Measurements from ENCODE around the gene IGFBP4. TPM values are rescaled to one million over a fixed set of nuclear protein-coding genes. Genes with fewer than 3 reads are reported as not detected.
A peak's percentile ranks its signal among the peaks of the same experiment; 100 is the strongest.

IGFBP4 gene
- total RNA-seq, 2 experiments from 2014 or later: 3.4 to 5.9 TPM

DNA sequence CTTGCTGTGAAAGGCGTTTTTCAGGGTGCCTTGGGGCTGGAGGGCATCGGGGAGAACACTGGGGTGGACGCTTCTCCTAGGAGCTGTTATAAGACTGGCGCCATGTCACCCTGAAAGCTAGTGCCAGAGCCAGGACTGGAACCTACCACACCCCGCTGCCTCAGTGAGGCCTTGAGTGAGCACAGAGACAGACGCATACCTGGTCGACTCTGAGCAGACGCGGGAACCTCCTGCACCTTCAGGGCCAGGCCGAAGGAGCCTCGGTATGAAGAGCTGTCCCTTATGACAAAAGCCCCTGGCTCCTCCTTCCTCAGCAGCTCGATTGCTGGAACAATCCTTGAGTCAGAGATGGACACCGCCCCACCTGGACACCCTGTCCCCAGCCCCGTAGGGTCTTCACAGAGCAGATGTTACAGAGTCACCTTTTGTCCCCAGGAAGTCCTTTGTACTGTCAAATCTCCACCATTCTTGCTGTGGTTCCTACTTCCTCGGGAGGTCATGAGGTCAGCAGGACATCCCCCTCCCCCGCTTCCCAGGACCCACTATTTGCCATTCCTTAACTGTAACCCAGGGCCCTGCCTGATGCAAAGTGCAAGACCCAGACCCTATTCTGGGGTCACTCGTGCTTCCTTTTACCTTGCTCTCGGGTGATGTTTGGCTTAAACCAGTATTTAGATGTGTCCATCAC is 41.2 kb downstream of the IGFBP4 start:
- Mint-ChIP-seq H3K36me3 (no peaks in the 10 kb centered on the region), H3K9me3 (ENCODE audit: low read depth) (no peaks in the 10 kb centered on the region), H3K4me3 (no peak overlapping the region), H3K27me3 (peaks cover 4% of the 10 kb centered on the region), H3K4me1 (peaks cover 54% of the 10 kb centered on the region), H3K27ac (no peak overlapping the region)
- CTCF ChIA-PET: interaction anchor here (1.0 to 1.5 kb wide), 3 partner anchors 9 to 75 kb away, joined by 3 to 4 read pairs (median 4); no protein-coding TSS in a partner anchor
- ATAC-seq: no peak
- no peak for DNase-seq

DNA sequence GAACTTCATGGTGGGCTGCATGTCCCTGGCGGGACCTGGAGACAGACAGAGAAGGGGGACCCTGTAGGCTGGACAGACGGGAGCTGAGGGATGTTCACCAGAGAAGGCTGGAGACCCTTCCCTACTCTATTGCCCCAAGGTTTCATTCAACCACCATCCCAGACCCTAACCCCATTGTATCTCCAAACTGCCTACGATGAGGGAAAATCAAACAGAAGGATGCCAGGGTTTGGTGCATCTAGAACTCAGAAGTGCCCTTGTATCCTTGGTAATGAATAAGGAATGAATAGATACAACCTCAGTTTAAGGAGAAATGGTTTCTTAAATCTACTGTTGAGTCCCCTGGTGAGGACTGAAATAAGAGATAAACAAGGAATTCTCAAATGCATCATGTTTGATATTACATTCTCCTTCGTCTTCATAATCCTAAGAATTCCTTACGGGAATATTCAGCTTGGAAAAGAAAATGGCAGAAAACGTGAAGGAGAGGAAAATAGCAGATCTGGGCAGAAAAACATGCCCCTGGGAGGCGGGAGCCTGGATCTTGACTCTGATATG is 41.8 kb downstream of the IGFBP4 start:
- Mint-ChIP-seq H3K9me3 (ENCODE audit: low read depth) (no peaks in the 10 kb centered on the region), H3K4me1 (peaks cover 52% of the 10 kb centered on the region), H3K27me3 (peaks cover 4% of the 10 kb centered on the region), H3K36me3 (no peaks in the 10 kb centered on the region), H3K4me3 (no peak overlapping the region), H3K27ac (no peak overlapping the region)
- DNase-seq (no peak), ATAC-seq (no peak)
- CTCF ChIA-PET: interaction anchor here (0.9 to 1.5 kb wide), 4 partner anchors 9 to 75 kb away, joined by 3 to 4 read pairs (median 4); no protein-coding TSS in a partner anchor

DNA sequence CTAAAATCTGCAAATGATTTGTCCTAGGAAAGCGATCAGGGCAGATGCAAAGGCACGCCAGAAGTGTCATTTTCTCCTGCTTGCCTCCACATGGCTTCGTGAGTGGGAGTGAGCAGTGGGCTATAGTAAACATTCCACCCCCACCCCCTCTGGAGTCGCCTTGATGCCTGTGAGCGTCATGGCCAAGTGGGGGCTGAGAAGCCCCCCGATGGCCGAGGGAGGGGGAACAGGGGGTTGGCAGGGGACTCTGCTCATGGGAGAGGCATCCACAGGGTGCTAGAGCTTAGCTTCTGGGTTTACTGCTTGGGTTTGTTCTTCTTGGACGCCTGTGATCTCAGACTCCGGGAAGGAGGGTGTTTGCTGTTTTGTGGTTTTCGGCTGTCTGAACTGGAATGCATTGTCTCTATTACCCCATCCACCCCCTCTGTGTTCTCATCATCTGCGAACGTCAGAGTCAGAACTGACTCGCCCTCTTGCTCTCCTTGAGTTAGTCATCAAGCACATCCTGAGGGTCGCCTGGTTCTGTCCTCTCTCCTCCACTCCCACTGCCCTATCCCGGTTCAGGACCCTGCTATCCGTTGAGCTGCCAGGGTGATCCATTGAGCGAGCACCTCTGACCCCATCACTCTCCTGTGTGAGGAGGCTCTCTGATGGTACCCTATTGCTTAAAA is 42.7 kb downstream of the IGFBP4 start:
- Mint-ChIP-seq H3K27ac (no peak overlapping the region), H3K36me3 (no peaks in the 10 kb centered on the region), H3K4me3 (no peak overlapping the region), H3K27me3 (peaks cover 4% of the 10 kb centered on the region), H3K9me3 (ENCODE audit: low read depth) (no peaks in the 10 kb centered on the region), H3K4me1 (peaks cover 46% of the 10 kb centered on the region)
- no peak for ATAC-seq
- DNase-seq: no peak
- CTCF ChIA-PET: interaction anchor here (0.9 to 1.8 kb wide), 3 partner anchors 9 to 74 kb away, joined by 3 to 4 read pairs (median 4); no protein-coding TSS in a partner anchor

DNA sequence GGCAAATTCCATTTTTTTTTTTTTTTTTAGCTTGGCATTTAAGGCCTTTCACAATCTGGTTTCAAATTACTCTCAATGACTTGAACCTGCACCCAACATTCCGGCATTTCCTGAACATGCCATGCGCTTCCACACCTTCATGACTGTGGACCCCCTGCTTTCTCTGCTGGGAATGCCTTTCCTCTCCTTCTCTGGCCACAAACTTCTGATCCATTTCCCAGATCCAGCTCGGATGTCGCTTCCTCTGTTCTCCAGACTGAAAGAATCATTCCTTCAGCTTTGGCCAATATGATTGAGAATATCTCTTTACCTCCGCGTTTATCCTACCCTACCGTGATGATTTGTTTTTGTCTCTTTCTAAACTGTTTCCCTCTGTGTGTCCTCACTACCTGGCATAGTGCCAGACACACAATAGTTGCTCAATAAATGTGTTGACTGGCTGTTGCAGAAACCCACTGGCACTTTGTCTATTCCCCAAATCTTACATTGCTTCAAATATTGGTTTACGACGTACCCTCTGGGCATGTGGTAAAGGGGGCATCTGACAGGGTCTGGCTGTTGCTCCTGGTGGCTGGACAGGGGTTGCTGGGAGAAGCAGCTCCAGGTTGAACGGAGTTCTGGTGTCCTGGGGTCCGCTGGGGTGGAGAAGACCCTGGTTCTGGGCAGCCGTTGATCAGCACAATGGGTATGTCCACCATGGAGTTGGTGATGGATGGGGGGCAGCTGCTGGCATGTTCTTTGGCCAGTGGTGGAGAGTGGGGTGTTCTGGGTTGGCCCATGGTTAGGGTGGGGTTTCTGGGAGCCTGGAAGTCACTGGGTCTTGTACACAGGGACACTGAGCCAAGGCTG is 43.5 kb downstream of the IGFBP4 start:
- Mint-ChIP-seq H3K4me3 (no peak overlapping the region), H3K27ac (no peak overlapping the region), H3K27me3 (peaks cover 4% of the 10 kb centered on the region), H3K9me3 (ENCODE audit: low read depth) (no peaks in the 10 kb centered on the region), H3K36me3 (no peaks in the 10 kb centered on the region), H3K4me1 (peaks cover 39% of the 10 kb centered on the region)
- no peak for ATAC-seq
- DNase-seq: no peak
- CTCF ChIA-PET: interaction anchor here (1.8 kb wide), 1 partner anchor 9 kb away, joined by 4 read pairs; no protein-coding TSS in a partner anchor

DNA sequence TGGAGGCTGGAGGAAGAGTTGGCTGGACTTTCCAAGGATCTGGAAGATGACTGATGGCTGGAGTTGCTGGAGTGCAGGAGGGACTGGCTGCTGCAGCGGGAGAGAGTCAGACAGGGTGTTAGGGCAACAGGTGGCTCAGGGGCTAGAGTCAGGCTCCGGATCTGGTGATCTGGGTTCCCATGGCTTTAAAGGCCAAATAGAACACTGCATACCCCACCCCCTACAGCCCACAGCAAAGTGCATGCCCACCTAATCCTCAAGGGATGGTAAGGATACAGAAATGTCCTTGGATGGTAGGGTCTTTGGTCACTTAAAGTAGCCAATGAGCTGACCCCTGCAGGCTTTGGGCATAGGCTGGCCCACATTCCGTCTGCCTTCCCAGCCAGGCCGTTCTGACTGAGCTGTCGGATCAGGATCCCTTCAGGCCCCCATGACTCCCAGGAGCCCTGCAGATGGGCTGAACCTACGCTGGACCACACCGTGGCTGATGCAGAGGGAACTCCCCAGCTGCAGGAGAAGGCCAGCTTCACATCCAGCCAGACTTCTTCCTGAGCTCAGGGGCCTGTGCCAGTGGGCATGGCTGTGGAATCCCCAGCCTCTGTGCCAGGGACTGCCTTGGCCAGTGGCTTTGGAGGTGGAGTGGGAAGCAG is 44.2 kb downstream of the IGFBP4 start:
- no peaks in the 10 kb centered on the region for H3K9me3 Mint-ChIP-seq (ENCODE audit: low read depth)
- no peak overlapping the region for H3K4me3 Mint-ChIP-seq
- CTCF ChIA-PET: interaction anchor here (0.7 to 1.8 kb wide), 3 partner anchors 8 to 46 kb away, joined by 3 to 9 read pairs (median 4); no protein-coding TSS in a partner anchor
- no peaks in the 10 kb centered on the region for H3K36me3 Mint-ChIP-seq
- peaks cover 33% of the 10 kb centered on the region for H3K4me1 Mint-ChIP-seq
- ATAC-seq (no peak), DNase-seq (no peak)
- peaks cover 4% of the 10 kb centered on the region for H3K27me3 Mint-ChIP-seq
- no peak overlapping the region for H3K27ac Mint-ChIP-seq

DNA sequence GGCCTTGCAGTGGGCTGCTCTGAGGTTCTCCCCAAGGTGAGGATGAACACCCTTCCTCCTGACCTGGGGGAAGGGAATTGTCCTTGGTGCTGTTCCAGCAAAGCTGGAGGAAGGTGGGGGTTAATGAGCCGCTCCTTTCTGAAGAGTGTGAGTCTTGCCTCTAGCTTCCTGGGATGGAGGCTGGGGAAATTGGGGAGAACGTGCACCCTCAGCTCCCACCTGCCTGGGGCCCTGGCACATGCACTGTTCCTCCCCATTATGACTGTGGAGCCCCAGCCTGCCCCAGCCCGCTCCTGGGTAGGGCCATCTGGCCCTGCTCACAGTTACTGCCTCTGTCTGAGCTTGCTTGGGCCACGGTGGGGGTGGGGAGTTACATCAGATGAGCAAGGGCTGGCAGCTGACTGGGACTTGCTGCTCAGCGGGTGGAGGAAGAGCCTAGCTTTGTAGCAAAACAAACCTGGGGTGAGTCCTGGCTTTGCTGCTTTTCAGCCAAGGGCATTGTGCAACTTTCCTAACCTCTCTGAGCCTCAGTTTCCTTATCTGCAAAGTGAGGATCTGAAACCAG is 47.1 kb downstream of the IGFBP4 start:
- peak overlapping the region; percentile 38 for H3K27ac Mint-ChIP-seq
- CTCF ChIA-PET: interaction anchor here (1.0 to 1.4 kb wide), 4 partner anchors 11 to 45 kb away, joined by 3 to 5 read pairs (median 3); partner anchors contain the start of gene TNS4
- DNase-seq: no peak
- H3K27me3 Mint-ChIP-seq: peaks cover 4% of the 10 kb centered on the region
- ATAC-seq: no peak
- peaks cover 21% of the 10 kb centered on the region for H3K4me1 Mint-ChIP-seq
- H3K4me3 Mint-ChIP-seq: no peak overlapping the region
- no peaks in the 10 kb centered on the region for H3K36me3 Mint-ChIP-seq
- H3K9me3 Mint-ChIP-seq (ENCODE audit: low read depth): no peaks in the 10 kb centered on the region

DNA sequence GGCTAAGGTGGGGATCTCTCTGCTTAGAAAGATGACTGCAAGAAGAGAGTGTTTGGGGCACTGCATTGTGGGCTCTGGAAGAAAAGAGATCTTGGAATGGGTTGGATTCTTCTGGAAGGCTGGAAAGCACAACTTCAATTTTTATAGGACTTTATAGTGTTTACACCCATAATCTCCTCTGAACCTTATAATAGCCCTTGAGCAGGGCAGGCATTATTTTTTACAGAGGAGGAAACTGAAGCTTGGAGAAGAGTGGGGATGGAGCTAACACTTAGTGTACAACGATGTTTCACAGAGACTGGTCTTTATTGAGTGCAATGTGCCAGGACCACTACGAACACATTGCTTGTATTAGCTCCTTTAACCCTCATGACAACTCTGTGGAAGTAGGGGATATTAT is 47.7 kb downstream of the IGFBP4 start:
- CTCF ChIA-PET: interaction anchor here (1.1 to 1.4 kb wide), 2 partner anchors 10 to 17 kb away, joined by 3 read pairs; partner anchors contain the start of gene TNS4
- Mint-ChIP-seq H3K27ac (no peak overlapping the region), H3K36me3 (no peaks in the 10 kb centered on the region), H3K4me3 (no peak overlapping the region), H3K4me1 (peaks cover 20% of the 10 kb centered on the region), H3K27me3 (peaks cover 4% of the 10 kb centered on the region), H3K9me3 (ENCODE audit: low read depth) (no peaks in the 10 kb centered on the region)
- DNase-seq: no peak
- ATAC-seq: no peak

DNA sequence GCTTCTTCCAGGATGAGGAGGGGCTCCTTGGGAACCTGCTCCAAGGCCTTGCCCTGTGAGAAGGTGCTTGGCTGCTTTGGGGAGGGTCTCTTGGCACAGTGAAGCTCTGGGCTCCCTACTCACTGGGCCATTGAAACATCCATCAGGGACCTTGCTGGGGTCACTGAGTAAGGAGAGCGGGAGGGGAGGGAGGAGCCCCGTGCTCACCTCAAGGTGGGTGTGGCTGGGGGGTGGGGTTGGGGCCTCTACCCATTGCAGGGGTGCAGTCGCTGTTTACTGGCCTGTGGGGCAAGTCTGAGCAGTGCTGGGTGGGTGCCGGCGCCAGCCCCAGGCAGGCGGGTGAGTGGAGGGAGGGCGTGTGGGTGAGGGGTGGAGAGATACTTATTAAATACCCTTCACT is 48.2 kb downstream of the IGFBP4 start:
- no peak overlapping the region for H3K27ac Mint-ChIP-seq
- peaks cover 16% of the 10 kb centered on the region for H3K4me1 Mint-ChIP-seq
- no peak overlapping the region for H3K4me3 Mint-ChIP-seq
- DNase-seq (no peak), ATAC-seq (no peak)
- CTCF ChIA-PET: interaction anchor here (1.4 kb wide), 1 partner anchor 10 kb away, joined by 3 read pairs; the partner anchor contains the start of gene TNS4
- H3K27me3 Mint-ChIP-seq: peaks cover 4% of the 10 kb centered on the region
- no peaks in the 10 kb centered on the region for H3K9me3 Mint-ChIP-seq (ENCODE audit: low read depth)
- no peaks in the 10 kb centered on the region for H3K36me3 Mint-ChIP-seq

DNA sequence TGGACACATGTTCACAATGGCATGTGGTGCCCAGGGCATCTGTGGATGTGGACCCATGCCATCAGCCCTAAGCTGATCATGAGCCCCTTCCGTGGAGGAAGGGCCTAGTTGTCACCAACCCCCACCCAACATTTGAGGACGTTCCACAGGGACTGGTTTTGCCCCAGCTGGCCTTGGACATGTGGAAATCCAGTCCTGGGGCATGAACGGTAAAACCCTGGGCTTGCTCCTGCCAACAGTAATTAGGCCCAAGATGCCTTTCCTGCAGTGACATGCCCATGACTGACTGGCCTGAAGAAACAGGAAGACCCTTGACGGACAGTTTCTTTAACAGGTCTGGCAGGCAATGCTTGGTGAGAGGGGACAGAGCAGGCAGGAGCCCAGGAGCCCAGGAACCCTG is 50.4 kb downstream of the IGFBP4 start:
- no peak for ATAC-seq
- H3K9me3 Mint-ChIP-seq (ENCODE audit: low read depth): no peaks in the 10 kb centered on the region
- peaks cover 15% of the 10 kb centered on the region for H3K4me1 Mint-ChIP-seq
- H3K27ac Mint-ChIP-seq: no peak overlapping the region
- no peak for DNase-seq
- CTCF ChIA-PET: interaction anchor here (1.4 to 2.1 kb wide), 4 partner anchors 9 to 40 kb away, joined by 3 to 6 read pairs (median 4); no protein-coding TSS in a partner anchor
- H3K27me3 Mint-ChIP-seq: peaks cover 3% of the 10 kb centered on the region
- no peak overlapping the region for H3K4me3 Mint-ChIP-seq
- H3K36me3 Mint-ChIP-seq: no peaks in the 10 kb centered on the region

DNA sequence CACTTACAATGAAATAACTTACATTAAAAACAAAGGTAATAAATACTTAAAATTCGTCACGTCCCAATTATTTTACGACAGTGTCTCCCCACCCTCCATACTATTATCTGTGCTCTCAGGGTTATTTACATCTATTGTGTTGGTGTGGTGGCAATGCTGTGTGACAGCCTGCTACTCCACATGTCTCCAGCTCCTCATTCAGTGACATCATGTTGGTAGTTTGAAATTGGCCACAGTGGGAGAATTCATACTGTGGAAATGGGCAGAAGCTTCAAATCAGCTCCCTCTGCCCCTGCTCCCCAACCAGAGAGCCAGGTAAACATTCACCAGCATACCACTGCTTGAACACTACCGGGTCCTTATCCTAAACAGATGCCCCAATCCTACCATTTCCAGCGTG is 51.9 kb downstream of the IGFBP4 start:
- no peak overlapping the region for H3K27ac Mint-ChIP-seq
- no peaks in the 10 kb centered on the region for H3K36me3 Mint-ChIP-seq
- H3K9me3 Mint-ChIP-seq (ENCODE audit: low read depth): no peaks in the 10 kb centered on the region
- peaks cover 2% of the 10 kb centered on the region for H3K4me1 Mint-ChIP-seq
- peaks cover 4% of the 10 kb centered on the region for H3K27me3 Mint-ChIP-seq
- DNase-seq (no peak), ATAC-seq (no peak)
- H3K4me3 Mint-ChIP-seq: no peak overlapping the region
- CTCF ChIA-PET: interaction anchor here (1.2 to 2.1 kb wide), 5 partner anchors 8 to 38 kb away, joined by 3 to 6 read pairs (median 4); no protein-coding TSS in a partner anchor

DNA sequence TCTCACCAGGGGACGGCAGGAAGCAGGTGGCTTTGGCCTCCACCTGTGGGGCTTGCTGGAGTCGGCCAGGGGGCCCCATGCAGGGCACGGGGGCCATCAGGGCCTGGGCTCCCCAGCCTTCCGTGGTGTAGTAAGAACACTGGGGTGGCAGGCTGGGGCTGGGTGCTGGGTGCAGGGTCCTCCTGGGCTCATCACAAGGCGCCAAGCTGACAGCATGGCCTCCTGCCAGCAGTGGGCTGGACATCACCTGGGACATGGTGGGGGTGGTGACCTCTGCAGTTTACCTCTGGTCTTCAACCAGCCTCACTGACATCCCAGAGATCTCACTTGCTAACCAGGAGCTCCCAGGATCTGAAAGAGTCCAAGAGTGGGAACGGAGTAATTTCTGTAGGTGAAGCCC is 52.9 kb downstream of the IGFBP4 start:
- no peak for DNase-seq

More for the DNA sequence above, 52.9 kb downstream of the IGFBP4 start:
- Mint-ChIP-seq H3K4me3 (no peak overlapping the region), H3K4me1 (no peaks in the 10 kb centered on the region), H3K36me3 (no peaks in the 10 kb centered on the region), H3K27ac (no peak overlapping the region), H3K27me3 (peaks cover 8% of the 10 kb centered on the region), H3K9me3 (ENCODE audit: low read depth) (no peaks in the 10 kb centered on the region)
- CTCF ChIA-PET: interaction anchor here (1.2 to 1.3 kb wide), 2 partner anchors 9 to 37 kb away, joined by 3 to 4 read pairs; no protein-coding TSS in a partner anchor
- no peak for ATAC-seq

Measured in activated CD8-positive, alpha-beta memory T cell treated with anti-CD3 and anti-CD28 coated beads, Interleukin-2, amount 10 ng/mL, durations not matched to agents 7 days and 5 days (primary cell).